ENCODE results near the gene GNA15. TPM values are rescaled to one million over a fixed set of nuclear protein-coding genes. Genes with fewer than 3 reads are reported as not detected.

Gene GNA15
- total RNA-seq, 1 experiment from 2014 or later: 0.22 TPM

GRCh38 chr19:3207461-3208242, 71.8 kb downstream of the GNA15 start:
- peaks cover 5% of the 10 kb centered on the region for H3K36me3 Mint-ChIP-seq
- no peak overlapping the region for H3K27ac Mint-ChIP-seq
- no peaks in the 10 kb centered on the region for H3K9me3 Mint-ChIP-seq
- DNase-seq (ENCODE audit: low spot score) (peak; percentile 62), ATAC-seq (peak; percentile 13; the same call in 1 of the 2 replicates)
- H3K4me3 Mint-ChIP-seq: no peak overlapping the region
- ChIA-PET CTCF (interaction anchor here (0.6 to 0.8 kb wide), 2 partner anchors 68 to 99 kb away, joined by 3 to 4 read pairs; no protein-coding TSS in a partner anchor), POLR2A (no interaction called here)
- TF ChIP-seq USF1 (CRISPR knock-in tag; IDR thresholded peaks at IDR 0.05): peak; percentile 89
- TF ChIP-seq USF2 (CRISPR knock-in tag; IDR thresholded peaks at IDR 0.05): peak; percentile 89
- TF ChIP-seq NR1H2 (CRISPR knock-in tag; IDR thresholded peaks at IDR 0.05): no peak
- peaks cover 3% of the 10 kb centered on the region; the same call in 1 of the 2 replicates for H3K4me1 Mint-ChIP-seq
- H3K27me3 Mint-ChIP-seq (ENCODE audit: low read depth): no peaks in the 10 kb centered on the region

GRCh38 chr19:3208317-3209207, 72.7 kb downstream of the GNA15 start:
- H3K9me3 Mint-ChIP-seq: no peaks in the 10 kb centered on the region
- H3K27me3 Mint-ChIP-seq (ENCODE audit: low read depth): no peaks in the 10 kb centered on the region
- CTCF ChIA-PET: interaction anchor here (0.5 to 0.9 kb wide), 2 partner anchors 14 to 105 kb away, joined by 3 read pairs; no protein-coding TSS in a partner anchor
- POLR2A ChIA-PET: no interaction called here
- DNase-seq (ENCODE audit: low spot score): no peak
- ATAC-seq: no peak
- no peak overlapping the region for H3K4me3 Mint-ChIP-seq
- TF ChIP-seq RELA (CRISPR knock-in tag; IDR thresholded peaks at IDR 0.05; ENCODE audit: borderline replicate concordance) (no peak), FOXK1 (CRISPR knock-in tag; IDR thresholded peaks at IDR 0.05) (no peak), ERG (CRISPR knock-in tag; IDR thresholded peaks at IDR 0.05) (no peak), MYBL2 (CRISPR knock-in tag; IDR thresholded peaks at IDR 0.05) (no peak)
- H3K4me1 Mint-ChIP-seq: peaks cover 3% of the 10 kb centered on the region; the same call in 1 of the 2 replicates
- H3K36me3 Mint-ChIP-seq: peaks cover 5% of the 10 kb centered on the region
- no peak overlapping the region for H3K27ac Mint-ChIP-seq

GRCh38 chr19:3210347-3211017, 74.6 kb downstream of the GNA15 start:
- CTCF ChIA-PET: interaction anchor here (0.6 to 2.7 kb wide), 16 partner anchors 9 to 275 kb away, joined by 3 to 18 read pairs (median 4); partner anchors contain the start of gene CELF5
- H3K27ac Mint-ChIP-seq: no peak overlapping the region; the same call in 1 of the 2 replicates
- peaks cover 3% of the 10 kb centered on the region; the same call in 1 of the 2 replicates for H3K4me1 Mint-ChIP-seq
- DNase-seq (ENCODE audit: low spot score) (peak; percentile 81), ATAC-seq (peak; percentile 91)
- POLR2A ChIA-PET: no interaction called here
- no peak overlapping the region for H3K4me3 Mint-ChIP-seq
- H3K27me3 Mint-ChIP-seq (ENCODE audit: low read depth): no peaks in the 10 kb centered on the region
- H3K9me3 Mint-ChIP-seq: no peaks in the 10 kb centered on the region
- peaks cover 3% of the 10 kb centered on the region for H3K36me3 Mint-ChIP-seq
- no peak for TF ChIP-seq ZNF396 (CRISPR knock-in tag; IDR thresholded peaks at IDR 0.05; ENCODE audit: borderline replicate concordance)
- TF ChIP-seq NFATC4 (CRISPR knock-in tag; IDR thresholded peaks at IDR 0.05): no peak
- TF ChIP-seq PRRX2 (CRISPR knock-in tag; IDR thresholded peaks at IDR 0.05): peak; percentile 61; the same call in 1 of the 2 replicates
- peak; percentile 99 for TF ChIP-seq GTF2I (CRISPR knock-in tag; conservative IDR thresholded peaks at IDR 0.05)
- no peak for TF ChIP-seq IRF1 (CRISPR knock-in tag; IDR thresholded peaks at IDR 0.05)
- TF ChIP-seq ZMAT4 (CRISPR knock-in tag; IDR thresholded peaks at IDR 0.05): no peak
- no peak for TF ChIP-seq CBFB (CRISPR knock-in tag; IDR thresholded peaks at IDR 0.05; ENCODE audit: low read depth)
- TF ChIP-seq E2F5 (CRISPR knock-in tag; IDR thresholded peaks at IDR 0.05): 0 out of 2 replicates have a peak, but pooled peaks have one; percentile 9
- TF ChIP-seq RELA (CRISPR knock-in tag; IDR thresholded peaks at IDR 0.05; ENCODE audit: borderline replicate concordance): no peak
- TF ChIP-seq JUN (CRISPR knock-in tag; IDR thresholded peaks at IDR 0.05): no peak
- 0 out of 2 replicates have a peak, but pooled peaks have one; percentile 34 for TF ChIP-seq HMGXB4 (CRISPR knock-in tag; IDR thresholded peaks at IDR 0.05)
- peak; percentile 25; the same call in 1 of the 2 replicates for TF ChIP-seq CTCF (IDR thresholded peaks at IDR 0.05)
- peak; percentile 74; the same call in 1 of the 2 replicates for TF ChIP-seq ZNF121 (CRISPR knock-in tag; IDR thresholded peaks at IDR 0.05)

Measured in WTC11 (cell line).